SH-SY5Y (cell line): ENCODE data around the gene DYRK2.

Experiments
- GATA2 ChIP-seq: IDR thresholded peaks from 2 replicates; pipeline ENCODE4 v1.6.1; 2011; ENCODE audit warnings: mild to moderate bottlenecking, low read depth, low read length
- GATA3 ChIP-seq: IDR thresholded peaks from 2 replicates; pipeline ENCODE4 v1.6.1; 2011; ENCODE audit warnings: low read depth, mild to moderate bottlenecking, low read length, moderate library complexity

DYRK2 gene

DNA sequence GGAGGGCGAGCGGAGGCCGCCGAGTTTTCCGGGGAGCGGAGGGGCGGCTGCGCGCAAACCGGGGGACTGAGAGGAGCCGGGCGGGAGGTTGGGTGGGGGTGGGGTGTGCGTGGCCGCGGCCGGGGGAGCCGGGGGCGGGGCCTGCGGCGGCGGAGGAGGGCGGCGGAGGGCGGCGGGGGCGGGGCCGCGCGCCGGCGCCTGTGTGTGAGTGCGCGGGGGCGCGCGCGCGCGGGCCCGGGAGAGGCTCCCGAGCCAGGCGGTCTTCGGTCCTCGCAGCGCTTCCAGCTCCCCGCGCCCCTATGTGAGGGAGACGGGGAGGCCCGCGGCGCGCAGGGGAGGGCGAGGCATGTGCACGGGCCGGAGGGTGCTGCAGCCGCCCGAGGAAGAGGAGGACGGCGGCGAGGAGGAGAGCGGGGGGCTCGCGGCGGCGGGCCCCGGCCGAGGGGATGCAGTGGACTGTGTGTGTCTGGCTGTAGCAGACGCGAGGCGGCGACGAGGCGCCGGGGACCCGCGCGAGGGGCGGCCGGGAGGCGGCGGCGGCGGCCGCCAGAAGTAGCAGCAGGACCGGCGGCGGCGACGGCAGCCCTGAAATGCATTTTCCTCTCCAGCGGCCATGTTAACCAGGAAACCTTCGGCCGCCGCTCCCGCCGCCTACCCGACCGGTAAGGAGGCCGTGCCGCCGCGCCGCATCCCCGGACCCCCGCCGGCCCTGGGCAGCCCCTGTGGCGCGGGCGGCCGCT is at the start of gene DYRK2:
TSS of gene DYRK2 (plus strand) at position 225 of the 740 bp plus-strand sequence. CDS start at position 614, 389 bp downstream.
- TF ChIP-seq GATA3 (no peak), GATA2 (no peak)

- TF ChIP-seq GATA3: no peak
Measured at GRCh38 chr12:67599691-67600090, 48.9 kb upstream of the DYRK2 start.

DNA sequence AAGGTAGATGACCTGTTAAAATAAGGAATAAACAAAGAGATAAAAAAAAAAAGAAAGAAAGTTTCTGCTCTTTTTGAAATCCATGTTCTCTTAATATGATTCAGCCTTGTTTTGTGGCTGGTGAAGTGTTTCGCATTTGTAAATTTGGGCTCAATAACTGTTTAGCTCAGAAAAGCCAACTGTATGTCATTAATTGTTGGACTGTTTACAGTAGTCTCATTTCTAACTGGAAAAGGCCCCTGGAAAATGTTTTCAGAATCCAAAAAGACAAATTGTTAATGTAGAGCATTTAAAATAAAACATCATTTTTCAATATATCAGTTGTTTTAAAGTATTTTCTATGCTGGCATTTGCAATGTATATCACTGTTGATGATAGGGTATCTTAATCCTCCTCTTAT is 47.4 kb upstream of the DYRK2 start:
- TF ChIP-seq GATA3: no peak
- TF ChIP-seq GATA2: no peak

DNA sequence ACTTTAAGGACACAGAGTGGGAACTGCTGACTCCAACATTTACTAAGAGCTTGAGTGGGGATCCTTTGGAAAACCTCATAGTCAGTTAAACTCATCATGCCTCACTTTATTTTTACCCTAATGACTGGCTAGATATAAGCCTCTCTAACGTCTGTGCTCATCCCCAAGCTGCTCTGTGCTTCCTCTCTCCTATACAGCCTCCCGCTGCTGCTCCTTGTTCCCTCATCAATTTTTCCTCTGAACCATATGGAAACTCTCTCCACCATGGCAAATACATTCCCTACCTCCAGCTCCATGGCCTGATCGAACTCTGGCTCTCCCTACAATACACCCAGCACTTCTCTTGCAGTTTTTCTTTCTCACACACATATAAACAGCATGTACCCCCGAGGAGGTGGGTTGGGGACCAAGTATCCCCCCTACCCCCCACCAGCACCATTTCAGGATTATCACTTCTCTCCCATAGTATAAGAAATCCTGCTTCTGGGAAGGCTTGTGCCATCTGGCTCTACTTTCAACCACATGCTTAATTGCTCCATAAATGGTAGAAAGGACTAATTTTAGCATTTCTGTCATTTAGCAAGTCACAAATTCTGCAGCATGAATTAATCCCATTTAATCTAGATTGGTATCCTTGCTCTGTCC is 39.2 kb upstream of the DYRK2 start:
- no peak for TF ChIP-seq GATA3
- no peak for TF ChIP-seq GATA2

- no peak for TF ChIP-seq GATA3
- no peak for TF ChIP-seq GATA2
Measured at GRCh38 chr12:67613040-67613439, 35.5 kb upstream of the DYRK2 start.

GRCh38 chr12:67617629-67618028 is 30.9 kb upstream of the DYRK2 start:
- TF ChIP-seq GATA2 (no peak), GATA3 (no peak)

DNA sequence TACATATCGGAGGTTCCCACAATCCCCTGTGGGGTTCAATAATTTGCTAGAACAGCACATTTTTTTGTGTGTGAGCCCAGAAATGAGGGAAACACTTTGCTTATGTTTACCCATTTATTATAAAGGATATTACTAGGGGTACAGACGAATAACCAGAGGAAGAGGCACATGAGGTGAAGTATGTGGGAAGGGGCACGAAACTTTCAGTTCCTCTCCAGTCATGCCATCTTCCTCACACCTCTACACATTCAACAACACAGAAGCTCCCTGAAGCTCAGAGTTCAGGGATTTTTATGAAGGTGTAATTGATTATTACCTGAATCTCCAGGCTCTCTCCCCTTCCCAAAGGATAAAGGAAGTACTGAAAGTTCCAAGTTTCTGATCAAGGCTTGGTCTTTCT is 30.2 kb upstream of the DYRK2 start:
- no peak for TF ChIP-seq GATA3
- no peak for TF ChIP-seq GATA2

DNA sequence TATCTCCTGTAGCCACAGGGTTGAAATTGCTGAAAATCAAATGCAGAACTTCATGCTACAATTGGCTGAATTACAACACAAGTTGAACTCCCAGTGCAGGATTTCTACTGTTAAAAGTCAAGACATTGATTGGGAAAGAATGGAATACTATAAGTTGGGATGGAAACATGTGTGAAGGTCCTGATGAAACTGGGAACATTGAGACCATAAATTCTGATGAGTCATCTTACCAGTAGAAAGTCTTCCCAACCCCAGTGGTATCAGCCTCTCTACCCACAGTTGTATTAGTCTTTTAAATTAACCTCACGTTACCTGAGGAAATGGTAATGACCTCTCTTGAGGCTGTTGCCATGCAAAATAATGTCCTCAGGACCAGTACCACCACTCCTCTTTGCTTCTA is 27.4 kb upstream of the DYRK2 start:
- TF ChIP-seq GATA3: no peak
- TF ChIP-seq GATA2: no peak

DNA sequence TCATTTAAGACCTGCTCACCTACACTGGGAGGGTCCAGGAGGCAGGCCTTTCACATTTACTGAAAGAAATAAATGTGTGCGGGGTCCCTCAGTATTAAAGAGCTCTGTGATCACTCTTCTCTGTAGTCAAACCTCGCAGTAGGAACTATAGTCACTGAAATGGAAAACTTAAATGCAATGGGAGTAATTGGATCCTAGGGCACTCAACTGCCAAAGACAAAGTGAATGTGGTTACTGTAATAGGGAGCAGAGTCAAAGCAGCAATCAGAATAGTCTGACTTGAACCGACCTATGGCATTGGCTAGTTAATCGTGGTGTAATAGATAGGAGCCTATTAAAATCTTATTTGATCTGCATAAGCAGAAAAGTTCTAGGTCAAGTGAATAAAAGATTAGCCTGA is 26.6 kb upstream of the DYRK2 start:
- TF ChIP-seq GATA2 (no peak), GATA3 (no peak)

GRCh38 chr12:67623259-67623658 is 25.3 kb upstream of the DYRK2 start:
- TF ChIP-seq GATA3: no peak

- TF ChIP-seq GATA2 (no peak), GATA3 (no peak)
Measured at GRCh38 chr12:67624355-67624754, 24.2 kb upstream of the DYRK2 start.

DNA sequence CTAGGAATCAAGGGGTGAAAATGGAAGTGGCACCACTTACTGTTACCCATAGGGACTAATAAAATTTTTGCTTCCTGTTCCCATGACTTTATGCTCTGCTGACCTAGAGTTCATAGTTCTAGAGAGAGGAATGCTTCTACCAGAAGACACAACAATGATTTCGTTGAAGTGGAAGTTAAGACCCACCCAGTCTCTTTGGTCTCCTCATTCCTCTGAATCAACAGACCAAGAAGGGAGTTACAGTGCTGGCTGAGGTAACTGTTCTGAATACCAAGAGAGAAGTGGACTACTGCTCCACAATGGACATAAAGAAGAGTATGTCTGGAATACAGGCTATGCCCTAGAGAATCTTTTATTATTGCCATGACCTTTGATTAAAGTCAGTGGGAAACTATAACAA is 23.5 kb upstream of the DYRK2 start:
- TF ChIP-seq GATA2: no peak
- no peak for TF ChIP-seq GATA3

- TF ChIP-seq GATA2 (no peak), GATA3 (no peak)
Measured at GRCh38 chr12:67626156-67626555, 22.4 kb upstream of the DYRK2 start.

- no peak for TF ChIP-seq GATA2
Measured at GRCh38 chr12:67630373-67631088, 18.0 kb upstream of the DYRK2 start.

DNA sequence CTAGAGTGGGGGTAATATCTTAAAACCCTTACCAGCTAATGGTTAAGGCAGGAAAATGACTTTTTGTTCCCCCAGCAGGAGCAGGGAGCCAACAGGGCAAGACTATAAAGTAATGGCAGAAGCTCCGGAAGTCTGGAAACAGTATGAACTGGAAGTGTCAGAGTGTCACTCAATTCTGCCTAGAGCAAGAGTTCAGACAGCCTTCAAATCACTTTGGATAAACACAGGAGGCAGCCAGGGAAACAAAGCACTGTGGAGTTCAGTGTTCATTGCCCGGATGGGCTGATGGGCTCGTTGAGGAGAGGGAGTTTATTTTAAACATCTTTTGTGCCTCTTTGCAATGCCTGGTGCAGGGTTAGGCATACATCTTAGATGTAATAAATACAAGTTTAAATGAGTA is 16.5 kb upstream of the DYRK2 start:
- TF ChIP-seq GATA3: no peak
- TF ChIP-seq GATA2: no peak
